Adrenal gland (tissue), 5 donors: ENCODE data around the gene ARHGAP44.

Experiments
- CTCF ChIP-seq, 6 experiments: fragments of 450-650 bp in 4 of 6; fragments of 200-600 bp in 2 of 6; sonication (generic) in 1 of 6; IDR thresholded peaks; 1 replicate in 5 of 6; 2 replicates in 1 of 6; pipeline versions ENCODE4 v1.5.1 to v1.8.0; 2016 to 2021; ENCODE audit warnings: antibody characterized with exemption in 6 of 6, mild to moderate bottlenecking in 2 of 6, moderate library complexity in 1 of 6
- POLR2A ChIP-seq, 2 donors: fragments of 450-650 bp; IDR thresholded peaks; one replicate each; pipeline ENCODE4 v1.6.1; 2017; ENCODE audit warnings: antibody characterized with exemption in 2 of 2, mild to moderate bottlenecking in 2 of 2, moderate library complexity in 1 of 2
- donor health status: DM: no; HTN: no; CAD: no.

GRCh38 chr17:12769981-12770380 is 19.3 kb upstream of the ARHGAP44 start:
- no peak for TF ChIP-seq POLR2A (IDR thresholded peaks at IDR 0.05)
- no peak for TF ChIP-seq CTCF (IDR thresholded peaks at IDR 0.05)
